HCT116 (cell line): ENCODE measurements around the gene MTUS2.

Experiments used
- CTCF ChIP-seq, 3 experiments: fragments of 200-600 bp in 1 of 3; sonication (generic) in 1 of 3; IDR thresholded peaks in 2 of 3; conservative IDR thresholded peaks in 1 of 3; 2 replicates each; pipeline ENCODE4 v1.5.1; 2012 to 2017; ENCODE audit warnings: low read depth in 2 of 3, low read length in 2 of 3, antibody characterized with exemption in 1 of 3, borderline replicate concordance in 1 of 3, control low read depth in 1 of 3, mild to moderate bottlenecking in 1 of 3, mixed read lengths in 1 of 3, mixed run types in 1 of 3, moderate library complexity in 1 of 3; ENCODE audit not compliant: insufficient read depth in 1 of 3
- EZH2phosphoT487 ChIP-seq: fragments of 200-600 bp; IDR thresholded peaks from 2 replicates; pipeline ENCODE4 v1.6.1; 2018; ENCODE audit warnings: antibody characterized with exemption, borderline replicate concordance
- POLR2AphosphoS5 ChIP-seq: IDR thresholded peaks from 2 replicates; pipeline ENCODE4 v1.6.1; 2011; ENCODE audit warnings: mild to moderate bottlenecking, low read depth, low read length, moderate library complexity

DNA sequence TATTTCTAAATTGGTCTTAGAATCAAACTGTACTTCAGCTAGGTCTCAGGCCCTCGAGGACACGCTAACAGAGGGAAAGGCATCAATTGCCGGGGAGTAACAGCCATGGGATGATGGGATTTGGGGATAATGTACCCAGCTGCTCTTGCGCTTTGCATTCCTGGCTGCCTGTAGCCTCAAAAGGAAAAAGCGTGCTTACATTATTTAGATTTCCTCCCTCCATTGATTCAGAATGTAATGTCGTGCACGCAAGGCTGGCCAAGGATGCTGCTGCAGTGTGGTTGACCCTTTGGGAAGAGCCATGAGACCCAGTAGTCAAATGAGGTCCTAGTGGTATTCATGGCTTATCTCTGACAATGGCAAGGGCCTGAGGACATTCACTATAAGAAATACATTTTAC lies 680.2 kb downstream of the MTUS2 start:
- TF ChIP-seq POLR2AphosphoS5 = no peak
- no peak for TF ChIP-seq EZH2phosphoT487
- TF ChIP-seq CTCF (IDR thresholded peaks at IDR 0.05 in 2 of 3, conservative IDR thresholded peaks at IDR 0.05 in 1 of 3; ENCODE audit: borderline replicate concordance in 1 of 3, insufficient read depth in 1 of 3, low read depth in 2 of 3, low read length in 2 of 3) = no peak
